Measurements from ENCODE around the gene DMWD.
"Not testable (repeated sequence)": the region's sequence is repeated elsewhere in the genome, so short reads cannot be mapped to it uniquely, and the experiment has no call there.

The DMWD gene

GRCh38 chr19:45768655-45768983, 24.0 kb downstream of the DMWD start:
- peak; percentile 45 for DNase-seq

DNA sequence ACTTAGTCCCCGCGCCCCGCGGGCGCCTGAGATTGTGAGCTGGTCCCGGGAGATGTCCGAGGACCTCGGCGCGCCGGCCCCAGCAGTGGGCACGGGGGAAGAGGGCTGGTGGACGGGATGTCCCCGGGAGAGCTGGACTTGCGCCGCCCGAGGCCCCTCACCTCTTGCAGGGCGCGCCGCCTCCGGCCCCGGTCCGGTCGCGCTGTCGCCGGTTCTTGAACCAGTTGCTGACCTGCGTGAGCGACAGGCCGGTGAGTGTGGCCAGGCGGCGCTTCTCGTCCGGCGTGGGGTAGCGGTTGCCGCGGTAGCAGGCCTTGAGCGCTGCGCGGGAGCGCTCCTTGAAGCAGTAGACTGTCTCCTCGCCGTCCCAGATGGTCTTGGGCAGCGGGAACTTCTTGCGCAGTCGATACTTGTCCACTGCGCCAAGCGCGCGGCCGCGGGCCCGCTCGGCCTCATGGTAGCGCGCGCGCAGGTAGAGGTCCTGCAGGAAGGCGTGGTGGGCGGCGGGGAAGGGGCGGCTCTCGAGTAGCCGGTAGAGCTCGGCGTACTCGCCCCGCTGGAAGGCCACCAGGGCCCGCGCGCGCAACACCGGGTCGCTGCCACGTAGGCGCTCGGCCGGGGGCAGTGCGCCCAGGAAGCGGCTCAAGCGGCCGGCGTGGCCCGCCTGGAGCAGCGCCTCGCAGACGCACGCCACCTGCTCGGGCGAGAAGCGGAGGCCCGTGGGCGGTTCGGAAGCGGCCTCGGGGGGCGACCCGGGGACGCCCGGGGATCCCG, 24.6 kb downstream of the DMWD start:
- DNase-seq = no peak

DNA sequence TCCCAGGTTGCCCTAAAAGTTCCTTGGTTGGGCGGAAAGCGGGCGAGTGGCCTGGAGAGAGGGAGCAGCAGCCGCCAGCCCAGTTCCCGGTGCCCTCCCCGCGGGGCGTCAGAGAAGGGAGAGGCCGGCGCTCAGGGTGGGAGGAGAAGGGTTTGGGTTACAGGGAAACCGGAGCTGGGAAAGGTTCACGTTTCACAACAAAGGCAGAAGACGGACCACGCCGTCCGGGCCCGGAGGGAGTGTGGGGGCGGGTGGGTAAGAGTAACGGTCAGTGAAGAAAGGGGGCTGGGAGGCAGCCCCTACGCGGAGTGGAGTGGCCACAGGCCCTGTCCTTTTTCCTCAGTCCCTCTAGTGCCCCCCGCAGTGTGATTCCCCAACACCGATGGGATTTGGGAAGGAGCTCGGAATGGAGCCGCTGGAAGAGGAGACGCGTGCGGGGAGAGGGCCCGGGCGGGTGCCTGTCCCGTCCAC, 25.2 kb downstream of the DMWD start:
- DNase-seq = no peak

- DNase-seq = no peak
Observed at GRCh38 chr19:45766869-45767346, 25.7 kb downstream of the DMWD start.

DNA sequence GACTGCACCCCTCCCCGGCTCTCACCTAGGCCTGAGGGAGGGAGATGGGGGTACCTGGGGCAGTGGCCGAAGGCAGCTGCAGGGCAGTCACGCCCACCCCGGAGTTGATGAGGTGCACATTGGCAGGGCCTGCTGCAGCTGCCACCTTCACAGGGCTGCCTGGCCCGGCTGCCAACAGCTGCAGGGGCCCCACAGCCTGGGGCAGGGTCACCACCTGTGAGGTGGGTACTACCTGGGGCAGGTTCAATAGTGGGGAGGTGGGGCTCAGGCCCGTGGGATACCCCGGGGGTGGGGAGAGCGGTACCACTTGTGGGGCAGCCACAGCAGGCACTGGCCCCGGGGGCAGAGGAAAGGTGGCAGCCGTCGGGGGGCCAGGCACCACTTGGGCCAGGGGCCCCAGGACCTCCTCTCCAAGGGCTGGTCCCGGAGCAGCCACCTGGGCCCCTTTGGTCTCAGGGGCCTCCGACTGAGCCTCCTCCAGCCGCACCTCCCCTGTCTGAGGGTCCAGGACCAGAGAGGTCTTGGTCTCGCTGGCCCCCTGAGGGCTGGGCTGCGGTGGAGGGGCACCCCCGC, 26.3 kb downstream of the DMWD start:
- DNase-seq = no peak

DNA sequence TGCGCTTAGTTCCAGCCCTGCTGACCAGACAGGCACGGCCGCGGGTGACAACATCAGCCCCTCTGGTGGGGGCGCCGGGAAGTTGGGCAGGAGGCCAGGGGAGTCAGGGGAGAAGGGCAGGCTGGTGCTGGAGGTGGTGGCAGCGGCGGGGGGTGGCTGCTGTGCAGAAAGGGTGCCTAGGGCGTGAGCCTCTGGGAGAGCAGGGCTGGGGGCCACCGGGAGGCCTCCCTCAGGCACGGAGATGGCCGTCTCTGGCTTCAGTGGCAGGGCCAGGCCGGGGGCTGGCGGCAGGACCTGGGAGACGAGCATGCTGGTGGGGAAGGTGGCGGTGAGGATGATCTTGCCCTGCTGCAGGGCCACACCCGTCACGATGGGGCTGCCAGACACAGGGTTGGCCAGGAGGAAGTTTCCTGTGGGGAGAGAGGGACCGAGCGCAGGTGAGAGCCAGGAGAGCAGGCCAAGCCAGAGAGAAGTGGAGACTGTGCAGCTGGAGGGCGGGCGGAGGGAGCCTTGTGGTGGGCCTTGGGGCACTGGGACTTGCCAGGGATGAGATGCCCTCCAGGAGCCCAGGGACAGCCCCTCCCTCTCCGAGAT, 26.8 kb downstream of the DMWD start:
- no peak for DNase-seq

GRCh38 chr19:45764945-45765701, 27.5 kb downstream of the DMWD start:
- DNase-seq = no peak

- DNase-seq = no peak
Observed at GRCh38 chr19:45764475-45764874, 28.2 kb downstream of the DMWD start.

DNA sequence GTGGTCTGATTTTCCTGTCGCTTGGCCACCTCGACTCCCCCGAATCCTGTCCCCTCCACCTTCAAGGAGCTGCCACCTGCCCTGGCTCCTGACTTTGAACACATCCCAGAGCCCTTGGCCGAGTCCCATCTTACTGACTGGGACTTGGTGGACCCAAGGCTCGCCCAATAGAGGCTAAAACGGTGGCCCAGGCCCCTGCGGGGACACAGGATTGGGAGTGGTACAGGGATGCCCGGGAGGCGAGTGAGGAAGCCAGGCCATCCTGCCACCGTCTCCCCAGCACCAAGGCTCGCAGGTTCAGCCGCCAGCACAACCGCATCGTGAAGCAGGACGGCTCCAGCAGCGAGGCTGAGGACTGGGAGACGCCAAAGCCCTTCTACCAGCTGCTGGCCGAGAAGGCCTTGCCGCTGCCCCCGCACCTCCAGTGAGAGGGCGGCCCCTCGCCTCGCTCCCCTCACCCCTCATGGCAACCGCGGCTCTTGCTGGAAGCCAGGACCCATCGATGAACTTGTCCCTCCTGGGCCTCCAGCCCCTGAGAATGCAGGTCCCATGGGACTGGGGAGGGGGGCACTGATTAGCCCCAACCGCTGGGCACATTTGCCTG, 28.9 kb downstream of the DMWD start:
- DNase-seq = no peak

GRCh38 chr19:45762870-45763631, 29.6 kb downstream of the DMWD start:
- DNase-seq = no peak

DNA sequence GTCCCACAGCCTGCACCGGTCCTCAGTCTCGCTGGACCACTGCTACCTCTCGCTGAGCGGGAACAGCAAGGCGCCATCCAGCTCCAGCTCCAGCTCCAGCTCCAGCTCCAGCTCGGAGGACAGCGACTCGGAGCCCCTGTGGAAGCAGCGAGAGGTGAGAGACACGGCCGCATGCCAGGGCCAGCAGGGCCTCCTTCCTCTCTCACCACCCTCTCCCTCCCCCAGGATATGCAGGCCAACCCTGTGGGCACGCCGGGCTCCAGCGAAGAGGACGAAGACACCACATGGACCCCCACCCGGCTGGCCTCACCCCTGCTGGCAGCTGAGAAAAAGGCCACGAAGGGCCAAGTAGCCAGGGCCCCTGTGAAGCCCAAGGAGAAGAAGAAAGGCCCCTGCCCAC, 30.9 kb downstream of the DMWD start:
- no peak for DNase-seq

DNA sequence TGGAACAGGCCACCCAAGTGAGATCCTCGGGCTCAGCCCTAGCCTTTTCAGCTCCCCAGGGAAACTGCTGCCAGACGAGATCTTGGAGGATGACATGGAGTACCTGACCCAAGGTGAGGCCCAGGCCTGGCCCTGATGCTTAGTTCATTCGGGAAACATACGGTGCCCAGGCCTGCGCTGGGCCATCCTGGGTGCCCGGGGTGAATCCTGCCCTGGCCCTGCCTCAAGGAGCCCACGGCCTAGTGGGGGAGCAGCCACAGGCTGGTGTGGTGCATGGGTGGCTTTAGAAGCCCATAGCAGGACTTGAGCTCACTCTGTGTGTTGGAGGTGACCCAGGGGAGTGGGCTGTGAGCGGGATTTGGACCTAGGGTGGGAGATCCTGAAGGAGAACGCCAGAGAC, 33.7 kb downstream of the DMWD start:
- DNase-seq = no peak

- no peak for DNase-seq
Observed at GRCh38 chr19:45757695-45758094, 35.0 kb downstream of the DMWD start.

GRCh38 chr19:45754323-45754722, 38.3 kb downstream of the DMWD start:
- DNase-seq = no peak

- no peak for DNase-seq
Observed at GRCh38 chr19:45753548-45753947, 39.1 kb downstream of the DMWD start.

DNA sequence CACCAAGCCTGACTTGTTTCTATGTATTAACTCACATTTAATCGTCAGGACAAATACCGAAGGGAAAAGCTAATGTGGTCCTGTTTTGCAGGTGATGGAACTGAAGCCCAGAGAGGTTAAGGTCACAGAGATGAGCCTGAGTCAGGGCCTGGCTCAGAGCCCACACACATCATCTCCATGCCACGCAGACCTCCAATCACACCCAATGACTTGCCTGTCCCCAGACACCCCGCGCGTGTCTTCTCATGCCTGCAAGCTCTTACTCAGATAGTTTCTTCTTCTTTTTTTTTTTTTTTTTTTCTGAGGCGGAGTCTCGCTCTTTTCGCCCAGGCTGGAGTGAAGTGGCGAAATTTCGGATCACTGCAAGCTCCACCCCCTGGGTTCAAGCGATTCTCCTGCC, 40.0 kb downstream of the DMWD start:
- DNase-seq = no peak

DNA sequence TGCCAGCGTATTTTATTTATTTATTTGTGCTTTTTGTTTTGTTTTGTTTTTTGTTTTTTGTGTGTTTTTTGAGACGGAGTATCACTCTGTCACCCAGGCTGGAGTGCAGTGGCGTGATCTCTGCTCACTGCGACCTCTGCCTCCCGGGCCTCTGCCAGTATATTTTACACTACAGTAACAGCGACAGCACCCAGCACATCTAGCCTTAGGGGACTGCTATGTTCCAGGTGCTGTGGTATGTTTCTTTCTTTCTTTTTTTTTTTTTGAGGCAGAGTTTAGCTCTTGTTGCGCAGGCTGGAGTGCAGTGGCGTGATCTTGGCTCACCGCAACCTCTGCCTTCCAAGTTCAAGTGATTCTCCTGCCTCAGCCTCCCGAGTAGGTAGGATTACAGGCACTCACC, 41.2 kb downstream of the DMWD start:
- DNase-seq = not testable (repeated sequence)

- DNase-seq = no peak
Observed at GRCh38 chr19:45747513-45747912, 45.1 kb downstream of the DMWD start.

- no peak for DNase-seq
Observed at GRCh38 chr19:45746866-45747265, 45.8 kb downstream of the DMWD start.

DNA sequence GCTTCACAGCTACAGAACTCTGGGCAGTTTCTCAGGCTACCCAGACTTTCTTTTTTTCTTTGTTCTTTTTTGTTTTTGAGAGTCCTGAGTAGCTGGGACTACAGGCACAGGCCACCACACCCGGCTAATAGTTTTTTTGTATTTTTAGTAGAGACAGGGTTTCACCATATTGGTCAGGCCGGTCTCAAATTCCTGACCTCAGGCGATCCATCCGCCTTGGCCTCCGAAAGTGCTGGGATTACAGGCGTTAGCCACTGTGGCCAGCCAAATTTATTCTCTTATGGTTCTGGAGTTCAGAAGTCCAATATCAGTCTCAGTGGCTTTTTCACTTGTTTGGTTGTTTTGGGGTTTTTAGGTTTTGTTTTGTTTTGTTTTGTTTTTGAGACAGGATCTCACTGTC, 47.0 kb downstream of the DMWD start:
- no peak for DNase-seq

GRCh38 chr19:45742969-45743368, 49.7 kb downstream of the DMWD start:
- DNase-seq = no peak

All from stimulated activated CD4-positive, alpha-beta T cell treated with anti-CD3 and anti-CD28 coated beads, Interleukin-4, amount 100 ng/mL, for 1 hour (primary cell).